HT1080 (cell line): ENCODE measurements around the gene ENPP6. TPM values are rescaled to one million over a fixed set of nuclear protein-coding genes. Genes with fewer than 3 reads are reported as not detected.

ENCODE experiments used
- DNase-seq: peaks from one replicate; pipeline ENCODE4 v3.0.0-alpha.2; 2015; ENCODE audit warnings: low read depth
- total RNA-seq: library from RNA; depleted of rRNA; stranded (reverse); fragments of >200 nt; shearing (Covaris generic); gene quantifications from 2 replicates; pipeline ENCODE4 v1.2.3, GENCODE V29; 2014

Gene ENPP6
- total RNA-seq, 1 experiment from 2014 or later: not detected

DNA sequence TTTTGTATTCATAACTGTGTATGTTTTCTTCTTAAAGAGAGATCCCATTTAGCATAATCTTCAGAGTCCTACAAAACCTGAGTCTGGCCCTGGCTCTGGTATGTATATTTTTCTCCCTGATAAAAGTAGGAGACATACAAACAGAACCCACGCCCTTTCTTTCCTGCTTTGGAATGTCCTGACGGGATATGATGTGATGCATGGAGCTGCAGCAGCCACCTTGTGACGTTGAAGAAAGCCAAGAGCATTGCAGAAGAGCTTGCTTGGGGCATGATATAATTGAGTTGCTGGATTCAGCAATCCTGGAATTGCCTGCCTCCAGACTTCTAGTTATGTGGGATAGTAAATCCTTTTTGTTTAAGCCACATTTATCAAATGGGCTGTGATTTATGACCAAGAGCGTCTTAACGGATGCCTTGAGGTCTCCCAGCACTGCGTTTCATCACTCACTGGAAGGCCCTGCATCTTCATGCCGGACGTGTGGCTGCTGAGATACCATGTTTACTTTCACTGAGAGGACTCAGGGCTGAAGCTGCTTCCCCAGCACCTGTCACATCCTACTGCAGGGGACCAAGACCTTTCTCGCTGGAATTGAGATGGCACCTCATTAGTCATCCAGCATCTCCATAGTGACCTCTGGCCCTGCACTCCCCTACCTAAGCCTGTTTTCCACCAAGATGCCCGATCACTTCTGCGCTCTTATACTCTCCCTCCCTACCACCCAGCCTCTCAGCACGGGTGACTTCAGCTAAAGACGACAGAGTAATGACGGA is 107.0 kb downstream of the ENPP6 start:
- DNase-seq: no peak

DNA sequence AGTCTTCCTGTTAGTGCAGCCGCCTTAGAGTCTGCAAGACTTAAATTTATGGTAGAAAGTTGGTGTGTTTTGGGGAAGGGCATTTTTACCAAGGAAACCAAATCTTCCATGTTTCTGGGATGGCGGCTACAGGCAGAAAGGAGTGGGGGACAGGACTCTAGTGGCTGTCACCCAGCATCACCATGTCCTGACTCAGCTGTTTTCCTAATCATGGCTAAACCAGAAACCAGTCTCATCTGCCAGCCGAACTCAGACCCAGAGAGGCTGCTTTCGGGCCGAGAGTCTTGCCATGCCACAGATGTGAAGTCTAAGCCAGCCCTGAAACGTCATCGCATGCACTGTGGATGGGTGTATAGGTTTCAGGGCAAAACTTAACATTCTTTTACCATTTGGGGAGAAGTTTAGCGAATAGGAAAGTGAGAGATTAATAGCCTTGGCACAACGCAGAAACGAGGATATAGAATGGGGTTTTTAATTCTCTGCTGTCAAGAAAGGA is 109.6 kb downstream of the ENPP6 start:
- no peak for DNase-seq

DNA sequence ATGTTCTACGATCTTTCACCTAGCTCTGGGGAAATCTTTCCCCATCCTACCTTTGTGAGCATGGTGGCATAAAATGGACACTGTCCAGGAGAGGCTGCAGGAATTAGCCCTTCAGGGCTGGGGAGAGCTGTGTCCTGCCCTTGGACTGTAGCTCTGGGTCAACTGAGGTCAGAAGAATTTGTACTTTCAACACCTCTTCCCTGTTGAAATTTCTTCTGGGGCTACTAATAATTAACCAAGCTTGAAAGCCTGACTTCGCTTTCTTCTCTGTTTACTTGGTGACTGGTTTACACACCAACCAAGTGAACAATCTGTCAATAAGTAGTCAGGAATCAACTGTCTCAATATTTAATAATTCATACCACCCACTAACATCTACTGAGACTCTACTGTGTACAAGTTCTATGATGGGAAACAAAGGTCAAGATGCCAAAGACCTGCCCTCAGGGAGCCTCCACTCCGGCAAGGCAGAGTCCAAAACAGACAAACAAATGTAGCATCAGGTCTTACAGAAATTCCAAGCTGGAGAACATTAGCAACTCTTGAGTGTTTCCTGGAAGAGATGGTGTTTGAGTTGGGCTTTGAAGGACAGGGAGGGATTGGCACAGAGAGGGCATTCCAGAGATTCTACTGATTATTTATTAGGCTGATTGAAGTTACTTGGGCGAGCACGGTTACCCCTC is 113.1 kb downstream of the ENPP6 start:
- no peak for DNase-seq

DNA sequence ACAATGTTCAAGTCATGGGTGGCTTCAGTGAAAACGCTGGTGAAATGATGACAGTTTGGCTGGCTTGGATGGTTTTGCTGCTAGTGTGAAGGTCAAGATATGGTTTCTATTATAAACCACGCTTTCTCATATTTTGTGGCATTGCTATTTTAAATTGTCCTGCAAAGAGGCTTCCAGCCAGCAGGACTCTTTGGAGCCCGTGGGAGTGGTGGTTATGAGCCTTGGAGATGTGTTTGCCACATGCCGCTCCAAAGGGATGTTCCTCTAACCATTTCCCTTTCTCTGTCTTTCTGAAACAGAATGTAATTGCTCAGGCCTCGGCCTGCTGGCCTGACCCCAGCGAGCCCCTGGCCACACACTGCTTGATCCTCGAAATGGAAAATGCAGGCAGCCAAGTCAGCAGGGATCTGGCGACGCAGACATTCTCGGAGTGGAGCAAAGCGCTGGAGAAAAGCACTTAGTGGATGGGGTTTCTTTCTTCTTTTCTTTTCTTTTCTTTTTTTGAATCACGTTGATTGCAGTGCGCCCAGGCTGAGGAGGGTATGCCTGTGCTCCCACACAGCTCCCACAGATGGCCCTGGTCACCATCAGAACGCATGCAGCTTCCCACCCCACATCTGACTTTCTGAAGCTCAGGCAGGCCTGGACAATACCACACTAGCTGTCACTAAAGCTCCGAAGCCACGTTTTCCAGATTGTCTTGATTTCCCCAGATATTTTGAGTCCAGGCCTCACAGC is 114.0 kb downstream of the ENPP6 start:
- no peak for DNase-seq

DNA sequence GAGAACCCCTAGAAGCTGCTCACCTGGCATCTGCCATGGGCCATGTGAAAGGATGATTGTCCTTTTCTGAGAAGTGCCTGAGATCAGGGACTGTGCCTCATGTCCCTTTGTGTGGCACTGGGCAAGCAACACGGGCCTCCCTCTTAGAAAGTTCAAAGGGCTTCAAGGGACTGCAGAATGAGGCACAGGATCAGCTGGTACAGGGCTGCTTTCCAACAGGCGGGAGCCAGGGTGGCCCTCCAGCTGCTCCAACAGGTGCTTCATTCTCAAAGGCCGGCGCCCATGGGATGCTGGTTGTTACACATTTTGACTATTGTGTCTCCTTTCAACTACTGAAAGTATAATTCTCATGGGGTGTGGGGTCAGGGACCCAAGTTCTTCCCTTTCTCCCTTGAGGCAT is 114.7 kb downstream of the ENPP6 start:
- DNase-seq: no peak

DNA sequence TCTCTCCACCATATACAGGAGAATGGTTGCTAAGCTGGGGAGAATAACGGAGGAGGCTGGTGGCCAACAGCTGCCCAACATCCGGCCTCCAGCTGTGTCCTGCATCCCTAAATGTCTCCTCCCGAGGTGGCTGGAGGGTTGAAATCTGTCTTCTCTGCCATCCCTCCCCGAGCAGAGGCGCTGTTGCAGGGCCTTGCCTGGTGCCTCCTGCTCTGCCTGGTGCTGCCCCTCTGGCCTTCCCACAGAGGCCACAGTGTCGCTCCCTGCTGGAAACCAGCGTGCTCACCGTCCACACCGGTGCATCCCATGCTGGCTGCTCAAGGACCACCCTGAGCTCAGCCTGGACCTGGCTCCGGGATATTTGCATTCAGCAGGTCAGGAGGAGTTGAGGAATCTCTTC is 115.2 kb downstream of the ENPP6 start:
- DNase-seq: no peak

DNA sequence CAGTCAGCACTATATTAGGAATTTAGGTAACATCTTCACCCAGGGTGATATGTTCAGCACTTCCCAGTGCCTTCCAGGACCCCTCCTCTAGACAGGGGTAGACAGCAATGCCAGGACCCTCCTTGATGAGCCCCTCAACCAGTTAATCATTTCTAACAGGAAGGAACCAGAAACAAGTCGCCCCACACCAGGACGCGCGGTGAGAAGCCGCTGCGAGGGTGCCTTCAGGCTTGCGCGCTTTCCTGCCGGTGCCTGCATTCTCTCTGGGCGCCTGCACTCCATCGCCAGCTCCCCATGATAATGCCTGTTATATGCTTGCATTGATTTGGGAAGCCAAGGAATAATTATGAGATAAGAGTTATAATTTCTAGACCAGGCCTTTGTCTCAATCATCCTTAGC is 116.0 kb downstream of the ENPP6 start:
- DNase-seq: no peak

DNA sequence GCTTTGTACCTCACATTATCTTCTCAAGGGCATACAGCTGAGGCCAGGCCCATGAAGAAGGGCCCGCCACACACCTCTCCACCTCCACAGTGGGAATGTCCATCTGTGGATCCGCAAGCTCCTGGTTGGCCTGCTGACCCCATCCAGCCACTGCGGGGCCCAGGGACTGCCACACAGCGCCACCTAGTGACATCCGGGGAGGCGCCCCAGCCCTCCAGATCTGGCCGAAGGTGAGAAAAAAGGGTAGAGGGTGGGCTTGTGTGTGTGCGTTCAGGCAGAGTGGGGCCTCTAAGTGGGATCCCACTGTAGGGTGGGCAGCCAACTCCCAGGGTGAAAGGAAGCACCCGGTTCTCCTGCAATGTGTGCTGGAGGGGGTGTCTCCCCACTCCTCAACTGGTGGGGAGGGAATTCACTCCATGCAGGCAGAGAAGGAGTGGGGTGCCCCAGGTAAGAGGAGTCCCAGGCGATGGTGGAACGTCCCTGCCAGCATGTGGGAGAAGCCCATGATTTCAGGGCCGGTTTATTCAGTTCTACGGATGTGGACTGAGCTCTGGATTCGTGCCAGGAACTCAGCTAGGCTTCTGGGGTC is 117.3 kb downstream of the ENPP6 start:
- no peak for DNase-seq

DNA sequence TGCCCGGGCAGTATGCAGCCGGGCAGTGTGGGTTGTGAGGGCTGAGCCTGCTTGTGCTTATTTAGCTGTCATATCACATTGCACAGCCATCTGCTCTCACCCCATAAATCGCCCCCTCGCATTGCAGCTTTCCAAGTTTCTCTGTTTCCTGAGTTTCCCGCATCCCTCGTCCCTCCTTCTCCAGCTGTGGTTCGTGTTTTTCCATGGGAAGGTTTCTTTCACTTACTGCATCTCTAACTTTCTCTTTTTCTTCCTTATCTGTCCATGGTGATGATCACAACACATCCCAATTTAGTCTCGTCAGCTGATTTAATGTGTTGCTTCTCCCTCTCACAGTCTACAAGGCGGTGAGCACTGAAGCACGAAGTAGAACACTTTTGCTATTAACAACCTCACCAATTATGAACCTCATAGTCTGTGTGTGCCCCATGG is 118.1 kb downstream of the ENPP6 start:
- no peak for DNase-seq

DNA sequence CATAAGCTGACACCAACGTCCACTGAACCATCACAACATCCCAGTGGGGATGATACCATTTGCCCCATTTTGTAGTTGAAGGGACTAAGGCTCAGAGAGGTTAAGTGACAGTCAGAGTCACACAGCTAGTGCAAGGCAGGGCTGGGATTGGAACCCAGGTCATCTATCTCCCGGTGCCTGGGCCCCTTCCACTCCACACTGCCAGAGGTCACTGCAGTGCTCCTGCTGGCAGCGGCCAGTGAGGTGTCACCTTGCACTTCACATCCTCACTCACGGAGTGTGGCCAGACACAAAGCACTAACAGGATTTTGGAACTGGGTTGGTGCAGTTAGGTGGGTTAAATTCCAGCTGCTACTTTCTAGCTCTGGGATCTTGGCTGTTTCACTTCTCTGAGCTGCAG is 118.7 kb downstream of the ENPP6 start:
- DNase-seq: no peak

DNA sequence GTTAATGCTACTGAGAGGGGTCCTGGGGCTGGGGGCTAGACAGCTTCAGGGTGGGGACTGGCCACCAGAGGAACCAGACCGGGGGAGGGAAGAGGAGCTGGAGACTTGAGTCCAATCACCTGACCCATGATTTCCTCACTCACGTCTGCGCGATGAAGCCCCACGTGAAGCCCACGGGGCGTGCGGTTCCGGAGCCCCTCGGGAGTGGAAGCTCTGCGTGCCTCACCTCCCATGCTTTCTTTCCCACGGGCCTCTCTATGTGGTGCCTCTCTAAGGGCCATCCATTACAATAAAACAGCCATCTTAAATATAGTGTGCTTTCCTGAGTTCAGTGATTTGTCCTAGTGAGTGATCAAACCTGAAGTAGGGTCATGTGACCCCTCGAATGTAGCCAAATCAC is 119.9 kb downstream of the ENPP6 start:
- DNase-seq: no peak

DNA sequence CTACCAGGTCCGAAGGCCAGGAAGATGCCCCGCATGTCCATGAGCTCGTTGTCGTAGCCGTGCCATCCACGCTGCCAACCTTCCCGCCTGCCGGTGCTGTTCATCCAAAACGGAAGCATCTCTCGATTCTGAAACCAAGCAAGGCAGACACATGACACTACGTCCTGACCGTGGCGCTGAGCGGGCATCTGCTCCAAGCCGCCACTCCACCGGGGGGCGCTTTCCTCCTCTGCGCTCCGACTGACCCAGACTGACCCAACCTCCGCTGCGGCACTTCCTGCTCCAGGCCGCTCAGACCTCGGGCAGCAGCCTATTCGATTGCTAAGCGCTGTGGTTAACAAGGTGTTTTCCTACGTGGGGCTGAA is 120.5 kb downstream of the ENPP6 start:
- peak; percentile 29 for DNase-seq

DNA sequence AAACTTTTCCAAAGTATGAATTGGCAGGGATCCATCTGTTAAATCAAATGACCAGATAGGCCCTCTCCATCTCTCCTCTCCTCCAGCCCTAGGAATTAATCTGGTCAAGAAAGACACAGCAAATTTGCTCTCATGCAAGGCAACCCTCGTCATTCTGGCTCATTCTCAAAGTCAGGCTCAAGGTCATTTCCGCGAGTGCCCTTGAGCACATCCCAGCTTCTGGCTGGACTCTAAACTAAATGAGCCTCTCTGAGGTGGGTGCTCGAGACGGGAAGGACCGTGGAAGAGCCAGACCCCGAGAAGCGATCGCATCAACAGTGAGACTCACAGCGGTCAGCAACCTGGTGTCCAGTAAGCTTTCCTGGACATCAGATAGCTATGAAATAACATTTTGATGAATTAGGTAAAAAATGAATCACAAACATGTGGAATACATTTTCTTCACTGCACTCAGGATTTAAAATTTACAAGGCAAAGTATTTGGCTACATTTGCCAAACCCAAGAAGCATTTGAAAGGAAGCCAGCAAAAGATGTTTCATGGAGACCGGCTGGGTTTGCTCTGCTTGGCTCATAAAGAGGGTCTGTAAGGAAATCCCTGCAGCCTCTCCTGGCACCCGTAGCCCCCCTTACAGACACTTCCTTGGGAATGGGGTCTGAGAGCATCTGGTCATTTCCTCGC is 121.0 kb downstream of the ENPP6 start:
- DNase-seq: no peak

DNA sequence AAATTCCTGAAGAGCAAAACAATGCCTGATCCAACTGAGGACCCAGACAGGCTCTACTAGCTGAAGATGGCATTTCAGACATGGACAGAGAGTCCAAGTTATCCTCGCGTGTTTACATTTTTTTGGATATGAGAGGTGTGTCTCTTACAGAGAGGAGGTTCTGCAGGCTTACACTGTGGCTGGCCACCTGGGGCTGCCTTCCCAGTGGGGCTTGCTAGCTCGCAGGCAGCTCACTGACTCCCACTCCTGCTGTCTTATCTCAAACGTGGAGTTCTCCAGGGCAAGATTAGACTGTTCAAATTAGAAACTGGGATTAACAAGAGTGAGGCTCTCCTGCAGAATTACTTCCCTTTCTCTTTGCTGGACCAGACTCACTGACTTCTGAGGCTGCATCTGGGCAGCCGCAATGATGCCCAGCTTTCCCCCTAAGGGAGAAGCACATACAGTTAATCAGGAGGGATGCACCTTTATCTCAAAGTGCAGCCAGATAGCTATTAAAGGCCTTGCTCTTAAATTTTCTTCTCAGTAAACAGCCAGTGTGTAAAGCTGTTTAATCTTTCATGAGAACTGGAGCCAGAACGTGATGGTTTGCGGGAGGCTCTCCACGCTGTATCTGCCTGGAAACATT is 123.0 kb downstream of the ENPP6 start:
- no peak for DNase-seq

DNA sequence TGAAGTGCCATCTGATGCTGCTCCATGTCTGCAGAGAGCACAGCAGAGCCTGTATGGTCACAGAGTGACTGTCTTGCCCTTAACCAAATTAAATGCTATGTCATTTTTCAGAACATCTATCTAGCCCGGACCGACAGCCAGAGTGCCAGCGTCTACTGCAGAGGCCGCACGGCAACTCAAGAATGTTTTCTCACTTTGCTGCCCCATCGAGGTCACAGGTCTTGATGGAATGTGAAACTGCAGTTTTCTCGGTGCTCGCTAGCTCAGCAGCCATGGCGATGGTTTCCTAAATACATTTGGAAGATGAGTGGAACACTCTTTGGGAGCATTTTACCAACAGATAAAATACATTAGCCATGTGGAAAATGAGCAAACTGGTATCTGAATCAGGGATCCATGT is 125.7 kb downstream of the ENPP6 start:
- DNase-seq: no peak

DNA sequence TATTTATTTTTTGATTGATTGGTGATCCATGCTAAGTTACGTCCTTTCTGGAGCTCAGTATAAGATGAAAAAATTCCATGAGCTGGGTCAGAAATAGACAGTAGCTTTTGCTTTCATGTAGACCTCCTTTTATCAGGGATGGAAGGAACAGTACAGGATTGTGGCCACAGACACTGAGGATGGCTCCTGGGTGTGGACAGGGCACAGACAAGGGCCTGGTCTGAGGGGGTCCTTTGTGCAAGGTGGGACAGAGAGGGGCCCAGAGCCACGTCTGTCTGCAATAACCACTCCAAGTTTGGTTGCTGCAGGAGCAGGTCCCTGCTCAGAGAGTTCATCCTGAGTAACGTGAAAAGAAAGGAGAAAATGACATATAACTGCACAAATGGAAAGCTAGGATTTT is 127.1 kb downstream of the ENPP6 start:
- no peak for DNase-seq

DNA sequence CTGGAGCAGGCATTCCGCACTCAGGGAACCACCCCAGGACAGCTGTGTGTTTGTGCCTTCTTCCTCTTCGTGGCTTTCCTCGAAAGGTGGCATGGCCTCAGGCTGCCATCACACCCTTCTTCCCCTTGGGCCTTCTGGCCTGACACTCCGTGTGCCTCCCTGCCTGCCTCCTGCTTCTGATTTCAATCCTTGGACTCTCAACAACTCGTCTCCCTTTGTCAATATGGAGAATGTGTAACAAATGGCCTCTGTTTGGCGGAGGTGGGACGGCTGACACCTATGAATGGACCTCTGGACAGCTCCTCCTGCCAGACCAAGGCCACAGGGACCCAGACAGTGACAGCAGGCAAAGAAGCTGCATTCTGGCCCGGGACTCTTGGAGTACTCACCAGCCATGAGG is 137.0 kb downstream of the ENPP6 start:
- DNase-seq: no peak

DNA sequence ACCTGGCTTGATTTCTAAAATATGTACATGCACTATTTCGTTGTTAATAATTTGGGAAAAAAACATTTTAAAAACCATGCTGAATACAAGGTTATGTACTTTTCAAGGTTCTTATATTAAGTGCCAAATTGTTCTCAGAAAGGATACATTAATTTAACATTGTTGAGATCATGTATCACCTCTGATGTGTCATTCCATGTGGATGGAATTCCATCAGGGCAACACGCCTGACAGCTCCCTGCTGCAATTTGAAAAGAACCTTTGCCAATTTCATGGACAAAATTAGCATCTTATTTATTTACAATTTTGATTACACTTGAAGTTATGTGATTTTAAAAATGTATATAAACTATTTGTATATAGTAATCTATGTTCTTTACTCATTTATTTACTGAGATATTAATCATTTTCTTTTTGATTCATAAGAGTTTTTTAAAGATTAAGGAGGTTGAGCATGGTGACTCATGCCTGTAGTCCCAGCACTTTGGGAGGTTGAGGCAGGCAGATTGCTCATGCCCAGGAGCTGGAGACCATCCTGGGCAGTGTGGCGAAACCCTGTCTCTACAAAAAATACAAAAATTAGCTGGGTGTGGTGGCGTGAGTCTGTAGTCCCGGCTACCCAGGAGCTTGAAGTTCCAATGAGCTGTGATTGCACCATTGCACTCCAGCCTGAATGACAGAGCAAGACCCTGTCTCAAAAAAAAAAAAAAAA is 142.8 kb downstream of the ENPP6 start:
- DNase-seq: no peak

DNA sequence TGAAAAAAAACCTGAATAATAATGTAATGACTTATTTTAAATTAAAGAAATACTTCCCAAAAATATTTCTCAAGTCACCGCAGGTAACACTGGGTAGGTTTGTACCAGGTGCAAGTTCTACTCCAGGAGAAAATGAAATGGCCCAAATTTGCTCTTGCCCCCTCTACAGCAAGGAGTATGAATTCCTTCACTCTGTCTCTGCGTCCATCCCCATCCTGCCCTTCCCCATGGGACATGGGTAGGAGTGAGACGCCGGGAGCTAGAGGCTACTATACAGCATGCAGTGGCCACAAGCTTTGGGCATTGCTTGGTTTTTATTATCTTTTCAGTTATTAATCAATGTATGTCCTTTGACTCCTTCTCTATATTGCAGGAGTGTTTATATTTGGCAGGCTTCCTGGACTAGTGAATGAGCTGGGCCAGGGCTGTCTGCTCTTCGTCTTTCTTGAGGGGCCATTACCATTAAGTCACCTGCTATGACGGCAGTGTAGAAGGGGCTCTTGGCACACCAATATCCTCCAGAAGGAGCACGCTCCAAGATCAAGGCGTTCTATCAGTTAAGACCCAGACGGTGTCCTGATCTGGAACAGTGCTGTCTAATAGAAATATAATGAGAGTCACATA is 149.6 kb downstream of the ENPP6 start:
- no peak for DNase-seq
